GM19467 (cell line): Measurements from ENCODE around the gene DOK6.
A peak's percentile ranks its signal among the peaks of the same experiment; 100 is the strongest.

ENCODE experiments used
- ATAC-seq: cut with Tn5 transposase; IDR thresholded peaks from one replicate; pipeline ENCODE4 v1.9.1; 2021; ENCODE audit warnings: mild to moderate bottlenecking, moderate library complexity; ENCODE audit not compliant: unreplicated experiment

DOK6 gene

GRCh38 chr18:69895066-69896047 lies 494.7 kb downstream of the DOK6 start:
- no peak for ATAC-seq

- ATAC-seq = peak; percentile 43
These were observed 496.9 kb downstream of the DOK6 start for GRCh38 chr18:69897397-69898108.

- peak; percentile 52 for ATAC-seq
These were observed 497.7 kb downstream of the DOK6 start for GRCh38 chr18:69898241-69898861.
